Measurements from ENCODE around the gene C20orf173. TPM values are rescaled to one million over a fixed set of nuclear protein-coding genes. Genes with fewer than 3 reads are reported as not detected.

C20orf173 gene
- total and polyA plus RNA-seq, 2 donors (not counting 1 experiment from before 2014, with no cell fraction given) = not detected

GRCh38 chr20:35497320-35497719 lies 32.1 kb downstream of the C20orf173 start:
- no peak for DNase-seq (ENCODE audit: low read depth in 2 of 2)
- no peak overlapping the region for H2AFZ ChIP-seq (ENCODE audit: low read length)
- TF ChIP-seq EZH2 (IDR thresholded peaks at IDR 0.05; ENCODE audit: low read length, missing control alignments) (no peak), CTCF (conservative IDR thresholded peaks at IDR 0.05 in 1 of 2, IDR thresholded peaks at IDR 0.05 in 1 of 2; ENCODE audit: low read depth in 1 of 2, low read length in 2 of 2) (no peak)
- H3K4me2 ChIP-seq (ENCODE audit: extremely low read depth, insufficient read depth, low read length) = no peak overlapping the region
- no peak overlapping the region for H3K9ac ChIP-seq (ENCODE audit: insufficient read depth, low read length)
- peaks cover 32% of the 10 kb centered on the region for H3K36me3 ChIP-seq (ENCODE audit: control insufficient read depth, insufficient read depth, low read length)
- no peaks in the 10 kb centered on the region for H3K79me2 ChIP-seq (ENCODE audit: control insufficient read depth, insufficient read depth, low read length)
- no peaks in the 10 kb centered on the region for H4K20me1 ChIP-seq (ENCODE audit: control insufficient read depth, extremely low read depth, insufficient read depth, low read length)
- H3K4me1 ChIP-seq (ENCODE audit: control insufficient read depth, extremely low read depth, insufficient read depth, low read length) = peaks cover 2% of the 10 kb centered on the region
- H3K9me3 ChIP-seq (ENCODE audit: control insufficient read depth, insufficient read depth, low read depth, low read length) = no peaks in the 10 kb centered on the region
- peak overlapping the region; percentile 13 for H3K27ac ChIP-seq (ENCODE audit: insufficient read depth, low read length)
- no peak overlapping the region for H3K4me3 ChIP-seq (replicated peaks in 1 of 4; ENCODE audit: control extremely low read depth in 1 of 4, insufficient read depth in 1 of 4, low read depth in 3 of 4, low read length in 4 of 4)
- no peaks in the 10 kb centered on the region for H3K27me3 ChIP-seq (ENCODE audit: control insufficient read depth, insufficient read depth, low read length)

GRCh38 chr20:35496481-35496880 lies 33.0 kb downstream of the C20orf173 start:
- Histone ChIP-seq H3K4me1 (ENCODE audit: control insufficient read depth, extremely low read depth, insufficient read depth, low read length) (peaks cover 2% of the 10 kb centered on the region), H2AFZ (ENCODE audit: low read length) (no peak overlapping the region), H3K27ac (ENCODE audit: insufficient read depth, low read length) (no peak overlapping the region), H3K27me3 (ENCODE audit: control insufficient read depth, insufficient read depth, low read length) (no peaks in the 10 kb centered on the region), H3K4me2 (ENCODE audit: extremely low read depth, insufficient read depth, low read length) (no peak overlapping the region), H3K36me3 (ENCODE audit: control insufficient read depth, insufficient read depth, low read length) (peaks cover 29% of the 10 kb centered on the region), H3K4me3 (replicated peaks in 1 of 4; ENCODE audit: control extremely low read depth in 1 of 4, insufficient read depth in 1 of 4, low read depth in 3 of 4, low read length in 4 of 4) (no peak overlapping the region), H4K20me1 (ENCODE audit: control insufficient read depth, extremely low read depth, insufficient read depth, low read length) (no peaks in the 10 kb centered on the region), H3K9me3 (ENCODE audit: control insufficient read depth, insufficient read depth, low read depth, low read length) (no peaks in the 10 kb centered on the region), H3K79me2 (ENCODE audit: control insufficient read depth, insufficient read depth, low read length) (no peaks in the 10 kb centered on the region), H3K9ac (ENCODE audit: insufficient read depth, low read length) (no peak overlapping the region)
- DNase-seq (ENCODE audit: low read depth in 2 of 2) = no peak
- TF ChIP-seq EZH2 (IDR thresholded peaks at IDR 0.05; ENCODE audit: low read length, missing control alignments) (no peak), CTCF (conservative IDR thresholded peaks at IDR 0.05 in 1 of 2, IDR thresholded peaks at IDR 0.05 in 1 of 2; ENCODE audit: low read depth in 1 of 2, low read length in 2 of 2) (no peak)

GRCh38 chr20:35492352-35492751 lies 37.1 kb downstream of the C20orf173 start:
- H3K27ac ChIP-seq (ENCODE audit: insufficient read depth, low read length) = no peak overlapping the region
- TF ChIP-seq CTCF (conservative IDR thresholded peaks at IDR 0.05 in 1 of 2, IDR thresholded peaks at IDR 0.05 in 1 of 2; ENCODE audit: low read depth in 1 of 2, low read length in 2 of 2) = no peak
- H3K36me3 ChIP-seq (ENCODE audit: control insufficient read depth, insufficient read depth, low read length) = peaks cover 33% of the 10 kb centered on the region

More at GRCh38 chr20:35492352-35492751, 37.1 kb downstream of the C20orf173 start:
- Histone ChIP-seq H4K20me1 (ENCODE audit: control insufficient read depth, extremely low read depth, insufficient read depth, low read length) (no peaks in the 10 kb centered on the region), H3K9me3 (ENCODE audit: control insufficient read depth, insufficient read depth, low read depth, low read length) (no peaks in the 10 kb centered on the region), H3K4me2 (ENCODE audit: extremely low read depth, insufficient read depth, low read length) (no peak overlapping the region), H3K27me3 (ENCODE audit: control insufficient read depth, insufficient read depth, low read length) (no peaks in the 10 kb centered on the region), H3K4me1 (ENCODE audit: control insufficient read depth, extremely low read depth, insufficient read depth, low read length) (peaks cover 2% of the 10 kb centered on the region), H3K4me3 (replicated peaks in 1 of 4; ENCODE audit: control extremely low read depth in 1 of 4, insufficient read depth in 1 of 4, low read depth in 3 of 4, low read length in 4 of 4) (no peak overlapping the region), H3K9ac (ENCODE audit: insufficient read depth, low read length) (no peak overlapping the region), H3K79me2 (ENCODE audit: control insufficient read depth, insufficient read depth, low read length) (no peaks in the 10 kb centered on the region), H2AFZ (ENCODE audit: low read length) (no peak overlapping the region)
- DNase-seq (ENCODE audit: low read depth in 2 of 2) = no peak

Measured in fibroblast of lung (primary cell).